GM12878 (cell line): Measurements from ENCODE around the gene DCST1. TPM values are rescaled to one million over a fixed set of nuclear protein-coding genes. Genes with fewer than 3 reads are reported as not detected.
A peak's percentile ranks its signal among the peaks of the same experiment; 100 is the strongest.

Experiments used
- ATF2 ChIP-seq: IDR thresholded peaks from 2 replicates; pipeline ENCODE4 v1.6.1; 2012; ENCODE audit warnings: low read length, inconsistent platforms
- ATF7 ChIP-seq: fragments of 450-650 bp; IDR thresholded peaks from 2 replicates; pipeline ENCODE4 v1.6.1; 2016; ENCODE audit warnings: low read depth, mild to moderate bottlenecking
- BCL3 ChIP-seq: IDR thresholded peaks from 2 replicates; pipeline ENCODE4 v1.6.1; 2011; ENCODE audit warnings: borderline replicate concordance, low read depth, mild to moderate bottlenecking, moderate library complexity, low read length; ENCODE audit not compliant: insufficient read depth, poor library complexity, severe bottlenecking
- CEBPZ ChIP-seq: fragments of 150-350 bp; IDR thresholded peaks from 2 replicates; pipeline ENCODE4 v1.6.1; 2016; ENCODE audit warnings: low read depth, low read length
- ELK1 ChIP-seq: IDR thresholded peaks from 2 replicates; pipeline ENCODE4 v1.6.1; 2012; ENCODE audit warnings: low read depth, low read length, improper control_type of control experiment
- GABPA ChIP-seq: IDR thresholded peaks from 2 replicates; pipeline ENCODE4 v1.6.1; 2014; ENCODE audit warnings: antibody characterized with exemption, low read depth, mild to moderate bottlenecking, inconsistent platforms
- HSF1 ChIP-seq: fragments of 150-350 bp; IDR thresholded peaks from 2 replicates; pipeline ENCODE4 v1.6.1; 2014; ENCODE audit warnings: mild to moderate bottlenecking, low read depth, low read length
- KLF5 ChIP-seq: fragments of 450-650 bp; IDR thresholded peaks from 2 replicates; pipeline ENCODE4 v1.6.1; 2014; ENCODE audit warnings: mild to moderate bottlenecking; ENCODE audit not compliant: partially characterized antibody
- NR2F1 ChIP-seq: fragments of 450-650 bp; conservative IDR thresholded peaks from 2 replicates; pipeline ENCODE4 v1.6.1; 2017; ENCODE audit warnings: mild to moderate bottlenecking
- PKNOX1 ChIP-seq: fragments of 450-650 bp; IDR thresholded peaks from 2 replicates; pipeline ENCODE4 v1.6.1; 2016; ENCODE audit warnings: mild to moderate bottlenecking
- POLR2AphosphoS2 ChIP-seq: IDR thresholded peaks from 2 replicates; pipeline ENCODE4 v1.6.1; 2011; ENCODE audit warnings: low read depth, mild to moderate bottlenecking, low read length, improper control_type of control experiment, moderate library complexity
- WRNIP1 ChIP-seq: IDR thresholded peaks from 2 replicates; pipeline ENCODE4 v1.6.1; 2011; ENCODE audit warnings: low read depth, low read length, improper control_type of control experiment, borderline replicate concordance
- ZNF217 ChIP-seq: fragments of 450-650 bp; IDR thresholded peaks from 2 replicates; pipeline ENCODE4 v1.6.1; 2017; ENCODE audit warnings: antibody characterized with exemption, mild to moderate bottlenecking
- ZNF592 ChIP-seq: fragments of 450-650 bp; IDR thresholded peaks from 2 replicates; pipeline ENCODE4 v1.6.1; 2017; ENCODE audit warnings: mild to moderate bottlenecking, moderate library complexity
- polyA plus RNA-seq, 11 experiments: library from polyadenylated mRNA; depleted of rRNA in 4 of 11; unstranded in 6 of 11; stranded (reverse) in 5 of 11; fragments of >200 nt; fragmentation: Nextera tagmentation in 4 of 11; fragmentation: Illumina TruSeq in 1 of 11; extraction: Ambion mirVana in 4 of 11; extraction: Trizol in 1 of 11; gene quantifications; 1 replicate in 1 of 11; 2 replicates in 10 of 11; pipeline versions ENCODE4 v1.2.1 to v1.2.3, GENCODE V29; 2011 to 2016; ENCODE audit warnings: inconsistent platforms in 2 of 11, missing spikeins in 2 of 11, low read depth in 1 of 11
- total RNA-seq, 4 experiments: library from RNA; depleted of rRNA in 3 of 4; stranded (reverse); fragments of >200 nt in 3 of 4; fragmentation: Illumina TruSeq in 1 of 4; extraction: Trizol in 1 of 4; gene quantifications; 2 replicates each; pipeline versions ENCODE4 v1.2.1 to v1.2.3, GENCODE V29; 2013 to 2021

Gene DCST1
- total and polyA plus RNA-seq, 10 of the 15 experiments (the other 5 are each of a cell fraction or from before 2014, with no cell fraction given), result not detected

- no peak for TF ChIP-seq ZNF592
- peak; percentile 67 for TF ChIP-seq ATF7
- TF ChIP-seq NR2F1, result peak; percentile 52; the same call in 1 of the 2 replicates
- TF ChIP-seq PKNOX1, result peak; percentile 71
- TF ChIP-seq ATF2, result no peak
- TF ChIP-seq ELK1, result no peak
- TF ChIP-seq HSF1, result no peak
- TF ChIP-seq GABPA, result no peak
- no peak for TF ChIP-seq WRNIP1
- no peak for TF ChIP-seq POLR2AphosphoS2
- TF ChIP-seq ZNF217, result no peak; the same call in 1 of the 2 replicates
- TF ChIP-seq CEBPZ, result no peak
- no peak for TF ChIP-seq BCL3
- TF ChIP-seq KLF5, result no peak
Observed at GRCh38 chr1:155064111-155064831, 30.6 kb downstream of the DCST1 start (continued).
